Measurements from ENCODE around the gene L3MBTL4.
A peak's percentile ranks its signal among the peaks of the same experiment; 100 is the strongest.
"Not testable (repeated sequence)": the region's sequence is repeated elsewhere in the genome, so short reads cannot be mapped to it uniquely, and the experiment has no call there.

The L3MBTL4 gene

DNA sequence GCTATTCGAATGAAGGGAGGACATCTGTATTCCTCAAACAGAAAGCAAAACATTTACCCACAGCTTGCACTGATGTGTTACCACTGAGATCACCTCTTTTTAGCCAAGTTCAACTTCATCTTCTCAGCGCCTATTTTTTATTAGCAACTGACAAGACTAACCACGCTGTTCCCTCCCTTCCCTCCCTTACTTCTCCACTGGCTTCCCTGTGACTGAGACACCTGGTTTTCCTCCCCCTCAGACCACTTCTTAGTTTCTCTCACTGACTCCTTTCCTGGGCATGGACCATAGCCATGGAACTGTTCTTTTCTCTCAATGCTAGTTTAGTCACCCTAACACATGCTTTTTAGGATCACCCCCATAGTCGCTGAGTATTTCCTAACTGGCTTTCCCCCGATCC, 3.3 kb downstream of the L3MBTL4 start:
- H3K23ac ChIP-seq (ENCODE audit: low read length in 2 of 2) = no peak overlapping the region
- H3K9me3 ChIP-seq (ENCODE audit: control insufficient read depth, low read length) = no peaks in the 10 kb centered on the region
- no peak overlapping the region for H4K91ac ChIP-seq (ENCODE audit: low read length)
- H3K4ac ChIP-seq (ENCODE audit: low read depth in 1 of 2, low read length in 2 of 2) = no peak overlapping the region
- no peak overlapping the region for H3K27ac ChIP-seq (ENCODE audit: low read length, poor library complexity, severe bottlenecking)
- H3K14ac ChIP-seq (ENCODE audit: low read length in 2 of 2) = no peak overlapping the region
- H3K4me1 ChIP-seq (ENCODE audit: control insufficient read depth, insufficient read depth, low read depth, low read length) = peaks cover 12% of the 10 kb centered on the region
- WGBS = 89% methylated on average over 3 of the region's 5 CpGs
- no peak overlapping the region for H2BK120ac ChIP-seq (ENCODE audit: low read depth, low read length)
- H3K4me3 ChIP-seq (ENCODE audit: insufficient read depth in 1 of 2, low read depth in 1 of 2, low read length in 2 of 2) = peak overlapping the region in 1 of 2 experiments; percentile 23
- no peak overlapping the region for H2AFZ ChIP-seq (ENCODE audit: low read depth, low read length)
- no peak overlapping the region for H2BK5ac ChIP-seq (ENCODE audit: low read depth, low read length, poor library complexity, severe bottlenecking)
- no peak for DNase-seq
- H3K79me1 ChIP-seq (replicated peaks; ENCODE audit: low read length, poor library complexity, severe bottlenecking) = no peaks in the 10 kb centered on the region
- H2AK5ac ChIP-seq (ENCODE audit: low read length, severe bottlenecking) = no peak overlapping the region
- H3K36me3 ChIP-seq (ENCODE audit: control insufficient read depth in 1 of 2, insufficient read depth in 2 of 2, low read depth in 1 of 2, low read length in 2 of 2) = peaks cover 0 to 5% of the 10 kb centered on the region in 2 experiments
- H3K27me3 ChIP-seq (ENCODE audit: control insufficient read depth in 1 of 2, insufficient read depth in 1 of 2, low read length in 2 of 2) = peaks cover 17 to 40% of the 10 kb centered on the region in 2 experiments
- H3K18ac ChIP-seq (ENCODE audit: low read depth in 1 of 2, low read length in 2 of 2) = no peak overlapping the region
- no peak overlapping the region for H2BK15ac ChIP-seq (ENCODE audit: low read depth, poor library complexity, severe bottlenecking)
- H3K4me2 ChIP-seq (ENCODE audit: low read length, poor library complexity, severe bottlenecking) = no peak overlapping the region
- no peak overlapping the region for H3K9ac ChIP-seq (ENCODE audit: low read length)
- H2BK12ac ChIP-seq (ENCODE audit: low read length in 2 of 2) = no peak overlapping the region
- no peak overlapping the region for H4K8ac ChIP-seq (ENCODE audit: low read length)

DNA sequence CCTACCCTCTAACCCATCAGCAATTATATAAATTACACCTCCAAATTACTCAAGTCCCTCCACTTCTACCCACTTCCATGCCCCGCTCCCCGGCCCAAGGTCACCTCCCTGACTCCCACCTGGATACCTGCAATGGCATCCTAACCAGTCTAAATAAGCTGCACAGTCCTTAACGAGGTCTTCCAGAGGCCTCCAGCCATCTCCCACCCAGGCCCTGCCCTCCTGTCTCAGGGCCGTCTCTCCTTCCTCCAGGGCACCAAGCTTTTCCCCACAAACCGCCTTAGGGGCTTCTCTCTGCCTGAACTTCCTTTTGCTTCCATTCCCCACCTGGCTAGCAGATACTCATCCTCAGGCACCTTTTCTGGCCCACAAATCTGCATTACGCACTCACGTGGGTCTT, 4.8 kb downstream of the L3MBTL4 start:
- H3K14ac ChIP-seq (ENCODE audit: low read length in 2 of 2) = no peak overlapping the region
- no peak overlapping the region for H3K23ac ChIP-seq (ENCODE audit: low read length in 2 of 2)
- H2BK15ac ChIP-seq (ENCODE audit: low read depth, poor library complexity, severe bottlenecking) = no peak overlapping the region
- H3K4me1 ChIP-seq (ENCODE audit: control insufficient read depth, insufficient read depth, low read depth, low read length) = peaks cover 10% of the 10 kb centered on the region
- WGBS = 93% methylated on average over 7 of the region's 7 CpGs
- no peak overlapping the region for H4K8ac ChIP-seq (ENCODE audit: low read length)
- H2AFZ ChIP-seq (ENCODE audit: low read depth, low read length) = no peak overlapping the region
- no peak overlapping the region for H3K4ac ChIP-seq (ENCODE audit: low read depth in 1 of 2, low read length in 2 of 2)
- peaks cover 0 to 5% of the 10 kb centered on the region in 2 experiments for H3K36me3 ChIP-seq (ENCODE audit: control insufficient read depth in 1 of 2, insufficient read depth in 2 of 2, low read depth in 1 of 2, low read length in 2 of 2)
- H2BK5ac ChIP-seq (ENCODE audit: low read depth, low read length, poor library complexity, severe bottlenecking) = no peak overlapping the region
- no peaks in the 10 kb centered on the region for H3K79me1 ChIP-seq (replicated peaks; ENCODE audit: low read length, poor library complexity, severe bottlenecking)
- H3K18ac ChIP-seq (ENCODE audit: low read depth in 1 of 2, low read length in 2 of 2) = no peak overlapping the region
- H3K27me3 ChIP-seq (ENCODE audit: control insufficient read depth in 1 of 2, insufficient read depth in 1 of 2, low read length in 2 of 2) = peaks cover 7 to 30% of the 10 kb centered on the region in 2 experiments
- H2AK5ac ChIP-seq (ENCODE audit: low read length, severe bottlenecking) = no peak overlapping the region
- no peak overlapping the region for H3K27ac ChIP-seq (ENCODE audit: low read length, poor library complexity, severe bottlenecking)
- DNase-seq = no peak
- no peak overlapping the region for H3K4me3 ChIP-seq (ENCODE audit: insufficient read depth in 1 of 2, low read depth in 1 of 2, low read length in 2 of 2)
- no peak overlapping the region for H4K91ac ChIP-seq (ENCODE audit: low read length)
- H2BK120ac ChIP-seq (ENCODE audit: low read depth, low read length) = no peak overlapping the region
- no peak overlapping the region for H3K9ac ChIP-seq (ENCODE audit: low read length)
- H3K9me3 ChIP-seq (ENCODE audit: control insufficient read depth, low read length) = no peaks in the 10 kb centered on the region
- no peak overlapping the region for H3K4me2 ChIP-seq (ENCODE audit: low read length, poor library complexity, severe bottlenecking)
- no peak overlapping the region for H2BK12ac ChIP-seq (ENCODE audit: low read length in 2 of 2)

DNA sequence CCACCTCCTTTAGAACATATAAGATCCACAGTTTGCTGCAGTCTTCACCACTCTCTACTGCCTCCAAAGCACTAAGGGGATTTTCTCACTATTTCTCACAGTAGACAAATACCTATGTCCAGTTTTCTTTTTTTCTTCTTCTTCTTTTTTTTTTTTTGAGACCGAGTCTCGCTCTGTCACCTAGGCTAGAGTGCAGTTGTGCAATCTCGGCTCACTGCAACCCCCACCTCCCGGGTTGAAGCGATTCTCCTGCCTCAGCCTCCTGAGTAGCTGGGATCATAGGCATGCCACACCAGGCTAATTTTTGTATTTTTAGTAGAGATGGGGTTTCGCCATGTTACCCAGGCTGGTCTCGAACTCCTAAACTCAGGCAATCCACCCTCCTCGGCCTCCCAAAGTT, 6.2 kb downstream of the L3MBTL4 start:
- not testable (repeated sequence) for H4K8ac ChIP-seq (ENCODE audit: low read length); H3K4me1 ChIP-seq (ENCODE audit: control insufficient read depth, insufficient read depth, low read depth, low read length); H2BK5ac ChIP-seq (ENCODE audit: low read depth, low read length, poor library complexity, severe bottlenecking); H3K79me1 ChIP-seq (replicated peaks; ENCODE audit: low read length, poor library complexity, severe bottlenecking); H3K4me3 ChIP-seq (ENCODE audit: insufficient read depth in 1 of 2, low read depth in 1 of 2, low read length in 2 of 2); H3K9me3 ChIP-seq (ENCODE audit: control insufficient read depth, low read length); H2BK12ac ChIP-seq (ENCODE audit: low read length in 2 of 2); H3K9ac ChIP-seq (ENCODE audit: low read length); H3K27ac ChIP-seq (ENCODE audit: low read length, poor library complexity, severe bottlenecking); H3K18ac ChIP-seq (ENCODE audit: low read depth in 1 of 2, low read length in 2 of 2); DNase-seq; H2AK5ac ChIP-seq (ENCODE audit: low read length, severe bottlenecking); H4K91ac ChIP-seq (ENCODE audit: low read length); H2AFZ ChIP-seq (ENCODE audit: low read depth, low read length); H3K4ac ChIP-seq (ENCODE audit: low read depth in 1 of 2, low read length in 2 of 2); H3K36me3 ChIP-seq (ENCODE audit: control insufficient read depth in 1 of 2, insufficient read depth in 2 of 2, low read depth in 1 of 2, low read length in 2 of 2); H3K4me2 ChIP-seq (ENCODE audit: low read length, poor library complexity, severe bottlenecking); H2BK120ac ChIP-seq (ENCODE audit: low read depth, low read length); H3K14ac ChIP-seq (ENCODE audit: low read length in 2 of 2); H3K23ac ChIP-seq (ENCODE audit: low read length in 2 of 2); H2BK15ac ChIP-seq (ENCODE audit: low read depth, poor library complexity, severe bottlenecking)
- H3K27me3 ChIP-seq (ENCODE audit: control insufficient read depth in 1 of 2, insufficient read depth in 1 of 2, low read length in 2 of 2) = peaks cover 3 to 21% of the 10 kb centered on the region in 2 experiments
- 83% methylated on average over 8 of the region's 8 CpGs for WGBS

DNA sequence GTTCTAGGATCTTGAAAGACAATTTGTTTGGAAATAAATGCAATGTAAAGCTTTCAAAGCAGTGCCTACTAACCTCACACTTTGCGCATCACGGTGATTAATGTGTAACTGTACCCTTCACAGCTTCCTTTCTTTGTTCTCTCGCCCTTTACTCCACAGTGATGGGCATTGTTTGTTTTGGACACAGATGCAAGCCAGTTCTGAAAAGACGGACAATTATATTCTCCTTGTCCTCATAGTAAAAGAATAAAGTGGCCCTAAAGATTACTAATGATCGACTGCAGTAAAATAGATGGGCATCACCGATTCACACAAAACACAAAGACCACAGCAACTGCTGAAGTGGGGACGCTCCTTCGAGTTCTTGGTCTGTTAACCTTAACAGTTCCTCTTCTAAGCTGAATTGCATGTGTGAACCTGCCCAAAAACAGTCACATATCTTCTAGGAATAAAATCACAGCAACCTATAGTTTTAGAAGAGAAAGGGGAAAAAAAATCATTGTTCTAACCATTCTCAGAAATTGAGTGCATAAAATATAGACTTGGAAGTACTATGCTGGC, 7.7 kb downstream of the L3MBTL4 start:
- no peak overlapping the region for H3K4me2 ChIP-seq (ENCODE audit: low read length, poor library complexity, severe bottlenecking)
- H4K8ac ChIP-seq (ENCODE audit: low read length) = no peak overlapping the region
- 70% methylated on average over 8 of the region's 8 CpGs for WGBS
- H3K36me3 ChIP-seq (ENCODE audit: control insufficient read depth in 1 of 2, insufficient read depth in 2 of 2, low read depth in 1 of 2, low read length in 2 of 2) = no peaks in the 10 kb centered on the region
- no peak for DNase-seq
- H2BK120ac ChIP-seq (ENCODE audit: low read depth, low read length) = no peak overlapping the region
- H2BK15ac ChIP-seq (ENCODE audit: low read depth, poor library complexity, severe bottlenecking) = no peak overlapping the region
- H2AFZ ChIP-seq (ENCODE audit: low read depth, low read length) = no peak overlapping the region
- no peaks in the 10 kb centered on the region for H3K4me1 ChIP-seq (ENCODE audit: control insufficient read depth, insufficient read depth, low read depth, low read length)
- H3K79me1 ChIP-seq (replicated peaks; ENCODE audit: low read length, poor library complexity, severe bottlenecking) = no peaks in the 10 kb centered on the region
- H3K18ac ChIP-seq (ENCODE audit: low read depth in 1 of 2, low read length in 2 of 2) = no peak overlapping the region
- H3K9ac ChIP-seq (ENCODE audit: low read length) = peak overlapping the region; percentile 19
- H3K14ac ChIP-seq (ENCODE audit: low read length in 2 of 2) = no peak overlapping the region
- peaks cover 0 to 6% of the 10 kb centered on the region in 2 experiments for H3K27me3 ChIP-seq (ENCODE audit: control insufficient read depth in 1 of 2, insufficient read depth in 1 of 2, low read length in 2 of 2)
- H3K4ac ChIP-seq (ENCODE audit: low read depth in 1 of 2, low read length in 2 of 2) = no peak overlapping the region
- H2BK5ac ChIP-seq (ENCODE audit: low read depth, low read length, poor library complexity, severe bottlenecking) = no peak overlapping the region
- no peaks in the 10 kb centered on the region for H3K9me3 ChIP-seq (ENCODE audit: control insufficient read depth, low read length)
- H2BK12ac ChIP-seq (ENCODE audit: low read length in 2 of 2) = no peak overlapping the region
- H4K91ac ChIP-seq (ENCODE audit: low read length) = no peak overlapping the region
- H3K4me3 ChIP-seq (ENCODE audit: insufficient read depth in 1 of 2, low read depth in 1 of 2, low read length in 2 of 2) = peak overlapping the region in 1 of 2 experiments; percentile 59
- H3K23ac ChIP-seq (ENCODE audit: low read length in 2 of 2) = no peak overlapping the region
- H3K27ac ChIP-seq (ENCODE audit: low read length, poor library complexity, severe bottlenecking) = no peak overlapping the region
- H2AK5ac ChIP-seq (ENCODE audit: low read length, severe bottlenecking) = no peak overlapping the region
